Glomerular visceral epithelial cell (primary cell): ENCODE results near the gene SEMA7A.
A peak's percentile ranks its signal among the peaks of the same experiment; 100 is the strongest.

Source experiments
- DNase-seq: peaks from one replicate; pipeline ENCODE4 v3.0.0-alpha.2; 2016; ENCODE audit errors: extremely low spot score

The SEMA7A gene

DNA sequence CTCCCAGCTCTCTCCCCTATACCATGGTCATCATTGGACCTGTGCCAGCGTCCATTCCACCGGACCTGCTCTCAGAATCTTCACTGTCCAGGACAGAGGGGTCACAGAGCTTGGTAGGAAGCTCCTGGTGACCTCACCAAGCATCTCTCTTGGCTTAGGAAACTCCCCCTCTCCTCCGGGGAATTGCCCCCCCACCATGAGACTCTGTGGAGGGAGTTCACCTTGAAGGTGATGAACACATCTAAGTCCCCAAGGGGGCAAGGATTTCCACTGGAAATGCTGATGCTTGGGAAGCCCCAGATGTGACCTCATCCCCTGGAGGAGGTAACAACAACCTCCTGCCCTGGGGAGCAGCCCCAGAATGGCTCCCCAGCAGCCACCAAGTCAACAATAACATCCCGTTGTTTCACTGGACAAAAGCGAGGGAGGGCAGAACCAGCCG, 3.2 kb downstream of the SEMA7A start:
- DNase-seq = peak; percentile 53

DNA sequence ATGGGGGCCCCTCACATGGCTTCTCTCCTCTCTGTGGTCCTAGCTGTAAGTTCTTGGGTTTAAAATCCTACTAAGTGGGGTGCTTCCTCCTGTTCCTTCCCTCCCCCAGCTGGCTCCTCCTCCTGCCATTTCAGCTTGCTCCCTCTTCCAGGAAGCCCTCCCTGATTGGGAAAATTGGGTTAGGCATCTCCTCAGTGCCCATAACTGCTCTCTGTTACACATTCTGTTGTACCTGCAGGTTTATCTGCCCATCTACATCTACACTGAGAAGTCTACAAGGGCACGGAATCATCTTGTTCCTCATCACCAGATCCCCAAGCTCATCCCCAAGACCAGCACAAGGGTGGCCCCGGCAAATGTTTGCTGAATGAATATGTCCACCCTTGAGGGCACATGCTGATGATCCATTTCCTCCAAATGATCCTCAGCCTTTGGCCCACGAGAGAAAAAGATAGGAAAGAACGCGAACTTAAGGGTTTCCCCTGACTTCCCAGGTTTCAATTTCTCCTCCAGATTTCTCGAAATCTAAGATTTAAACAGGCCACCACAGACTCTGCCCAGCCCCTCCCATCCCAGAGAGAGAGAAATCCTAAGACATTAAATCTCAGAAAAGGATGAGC, 3.9 kb downstream of the SEMA7A start:
- DNase-seq = no peak

DNA sequence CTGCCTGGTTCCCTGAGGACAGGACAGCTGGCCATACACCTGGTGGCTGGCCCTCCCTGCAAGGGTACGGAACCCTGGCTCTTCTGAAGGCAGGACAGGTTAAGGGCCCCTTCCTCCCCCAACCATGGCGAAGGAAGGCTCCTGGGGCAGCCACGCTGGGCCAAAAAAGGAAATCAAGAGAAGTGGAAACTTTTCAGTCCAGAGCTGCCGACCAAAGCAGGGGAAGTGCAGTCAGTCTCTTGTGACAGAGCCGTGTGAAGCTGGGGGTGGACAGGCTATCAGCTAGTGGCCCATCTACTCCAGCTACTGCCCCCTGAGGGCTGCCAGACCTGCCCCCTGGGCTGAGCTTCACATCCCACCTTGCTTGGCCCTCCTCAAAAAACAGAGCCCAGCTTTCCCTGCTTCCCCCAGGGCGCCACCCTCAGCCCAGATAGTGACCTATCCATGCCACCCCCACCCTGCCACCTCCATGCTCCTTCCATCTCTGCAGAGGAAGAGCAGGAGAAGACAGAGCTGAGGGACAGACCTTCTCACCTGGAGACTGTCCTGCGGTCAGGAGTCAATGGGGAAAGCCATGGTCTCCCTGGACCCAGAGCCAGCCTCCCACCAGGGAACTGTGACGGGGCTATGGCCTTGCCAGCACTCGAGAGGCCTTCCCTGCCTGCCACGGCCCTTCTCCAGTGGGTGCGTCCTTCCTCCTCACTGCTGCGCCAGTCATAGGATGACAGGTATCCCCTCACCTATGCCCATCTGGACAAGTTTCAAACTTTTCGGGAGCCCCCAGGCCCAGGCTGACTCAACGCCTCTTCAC, 4.6 kb downstream of the SEMA7A start:
- no peak for DNase-seq

GRCh38 chr15:74428442-74428787, 5.3 kb downstream of the SEMA7A start:
- DNase-seq = no peak

GRCh38 chr15:74427607-74428441, 5.9 kb downstream of the SEMA7A start:
- DNase-seq = no peak

GRCh38 chr15:74426404-74427281, 7.1 kb downstream of the SEMA7A start:
- DNase-seq = no peak

DNA sequence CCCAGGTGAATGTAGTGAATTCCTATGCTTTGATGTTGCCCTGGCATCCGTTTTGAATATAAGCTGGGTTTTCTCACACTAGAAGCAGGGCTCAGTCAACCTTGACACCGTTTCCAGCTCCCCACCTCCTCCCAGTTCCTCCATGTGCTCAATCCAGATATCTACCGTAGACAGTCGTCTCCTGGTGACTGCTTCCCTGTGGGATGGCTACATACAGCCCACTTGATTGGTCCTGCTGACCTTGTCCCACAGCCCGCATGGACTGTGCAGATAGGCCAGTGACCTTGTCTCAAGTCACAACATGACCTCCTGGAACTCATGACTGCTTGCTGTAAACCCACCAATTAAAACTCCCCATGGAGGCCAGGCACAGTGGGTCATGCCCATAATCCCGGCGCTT, 8.1 kb downstream of the SEMA7A start:
- peak; percentile 52 for DNase-seq

- no peak for DNase-seq
Measured at GRCh38 chr15:74424901-74425528, 8.7 kb downstream of the SEMA7A start.

DNA sequence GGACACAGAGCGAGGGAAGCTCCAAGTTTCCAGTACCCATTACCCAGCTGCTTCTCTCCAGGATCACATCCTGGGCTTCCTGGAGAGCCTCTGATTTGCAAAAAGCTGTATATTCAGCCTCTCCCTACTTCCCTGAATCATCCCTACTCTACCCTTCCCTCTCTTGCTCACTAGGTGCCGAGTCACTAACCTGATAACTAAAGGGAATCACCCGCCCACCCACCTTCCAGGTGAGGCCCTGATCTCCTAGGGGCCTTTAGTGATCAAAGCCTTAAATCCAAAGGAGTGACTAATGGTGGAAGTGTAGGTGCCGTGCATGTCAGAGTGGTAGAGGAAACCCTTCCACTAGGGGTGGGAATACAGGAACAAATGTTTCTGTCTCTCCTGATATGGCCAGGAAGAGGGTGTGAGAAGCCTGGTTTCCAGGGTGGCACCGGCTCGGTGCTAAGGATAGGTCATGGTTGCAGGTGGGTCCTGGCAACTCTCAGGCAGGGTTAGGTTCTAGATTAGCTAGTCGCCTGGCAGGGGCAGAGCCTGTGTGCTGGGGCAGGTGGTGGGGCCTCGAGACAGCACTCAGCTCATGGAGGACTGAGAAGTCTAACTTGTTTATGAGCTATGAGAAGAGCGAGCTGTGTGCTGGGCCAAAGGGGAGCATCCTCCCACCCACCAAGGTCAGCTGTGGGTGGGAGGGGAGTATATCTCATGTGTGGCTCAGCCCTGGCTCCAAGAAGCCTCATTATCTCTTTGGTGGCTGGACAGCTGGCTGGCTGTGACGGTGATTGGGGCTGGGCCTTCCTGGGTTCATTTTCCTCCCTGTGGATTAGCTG, 10.1 kb downstream of the SEMA7A start:
- no peak for DNase-seq

DNA sequence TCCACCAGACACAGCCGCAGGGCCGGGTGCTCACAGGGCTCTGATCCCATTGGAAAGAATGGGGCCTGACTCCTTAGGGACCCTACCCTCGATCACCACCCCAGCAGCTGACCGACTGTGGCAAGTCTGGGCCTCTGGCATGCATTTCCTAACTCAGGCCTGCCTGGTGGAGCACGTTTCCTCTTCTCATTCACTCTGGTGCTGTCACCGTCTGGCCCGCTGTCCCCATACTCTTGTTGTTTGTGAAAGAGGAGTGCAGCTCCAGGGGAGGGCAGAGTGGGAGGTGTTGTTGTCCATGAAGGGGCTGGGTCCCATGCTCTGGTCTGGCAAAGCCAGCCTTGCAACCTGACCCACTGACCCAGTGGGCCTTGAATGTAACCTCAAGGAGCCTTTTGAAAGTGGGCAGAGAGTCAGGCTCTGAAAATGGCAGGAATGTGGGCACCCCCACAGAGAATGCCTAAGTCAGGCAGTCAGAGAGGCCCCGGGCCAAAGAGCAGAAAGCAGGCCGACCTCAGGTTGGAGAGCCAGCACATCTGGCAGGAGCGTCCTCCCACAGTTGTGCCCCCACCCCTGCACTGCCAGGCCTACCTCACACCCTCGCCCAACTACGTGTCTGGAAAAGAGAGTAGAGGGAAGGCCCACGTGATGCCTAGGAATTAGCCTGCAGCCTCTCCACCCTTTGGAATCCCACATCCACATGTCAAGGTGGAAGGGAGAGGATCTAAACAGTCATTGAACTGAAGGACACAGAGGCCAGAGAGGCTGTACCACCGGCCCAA, 10.9 kb downstream of the SEMA7A start:
- DNase-seq = peak; percentile 96

GRCh38 chr15:74422265-74422651, 11.5 kb downstream of the SEMA7A start:
- DNase-seq = no peak

DNA sequence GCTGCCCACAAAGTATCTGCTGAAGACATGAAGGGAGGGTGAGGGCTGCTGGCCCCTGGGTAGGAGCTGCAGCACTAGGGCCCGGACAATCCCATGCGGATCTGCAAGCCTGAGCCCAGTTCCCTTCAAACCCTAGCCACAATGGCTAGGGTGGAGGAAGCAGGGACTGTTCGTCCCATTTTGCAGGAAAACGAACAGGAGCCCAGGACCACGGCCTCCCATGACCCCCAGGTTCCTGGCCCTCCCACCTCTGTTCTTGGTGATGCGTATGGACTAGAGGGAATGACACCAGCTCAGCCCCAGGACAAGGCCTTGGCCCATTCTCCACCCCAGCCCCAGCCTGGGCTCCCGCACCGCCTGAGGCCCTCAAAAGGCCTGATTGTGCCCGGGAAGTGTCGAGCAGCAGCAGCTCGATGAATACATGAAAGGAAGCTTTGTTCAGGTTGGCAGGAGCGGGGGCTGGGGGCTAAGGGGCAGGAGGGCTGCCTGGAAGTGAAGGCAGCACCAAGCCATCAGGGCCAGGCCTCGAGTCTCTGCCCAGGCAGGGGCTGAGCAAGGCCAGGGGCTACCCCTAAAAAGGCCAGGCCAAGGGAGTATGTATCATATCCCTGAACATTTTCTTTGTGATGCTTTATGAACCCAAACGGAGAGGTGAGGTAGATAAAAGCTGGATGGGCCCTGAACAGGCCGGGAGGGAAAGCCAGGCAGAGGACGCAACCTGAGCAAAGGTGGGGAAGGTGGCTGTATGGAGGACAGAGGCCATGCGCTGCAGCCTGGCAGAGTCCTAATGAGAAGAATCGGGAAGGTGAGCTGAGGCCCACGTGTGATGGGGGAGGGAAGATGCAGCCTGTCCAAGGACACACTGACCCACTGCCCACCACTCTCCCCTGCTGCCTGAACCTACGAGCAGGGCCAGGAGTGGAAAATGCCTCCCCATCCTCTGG, 12.2 kb downstream of the SEMA7A start:
- no peak for DNase-seq

DNA sequence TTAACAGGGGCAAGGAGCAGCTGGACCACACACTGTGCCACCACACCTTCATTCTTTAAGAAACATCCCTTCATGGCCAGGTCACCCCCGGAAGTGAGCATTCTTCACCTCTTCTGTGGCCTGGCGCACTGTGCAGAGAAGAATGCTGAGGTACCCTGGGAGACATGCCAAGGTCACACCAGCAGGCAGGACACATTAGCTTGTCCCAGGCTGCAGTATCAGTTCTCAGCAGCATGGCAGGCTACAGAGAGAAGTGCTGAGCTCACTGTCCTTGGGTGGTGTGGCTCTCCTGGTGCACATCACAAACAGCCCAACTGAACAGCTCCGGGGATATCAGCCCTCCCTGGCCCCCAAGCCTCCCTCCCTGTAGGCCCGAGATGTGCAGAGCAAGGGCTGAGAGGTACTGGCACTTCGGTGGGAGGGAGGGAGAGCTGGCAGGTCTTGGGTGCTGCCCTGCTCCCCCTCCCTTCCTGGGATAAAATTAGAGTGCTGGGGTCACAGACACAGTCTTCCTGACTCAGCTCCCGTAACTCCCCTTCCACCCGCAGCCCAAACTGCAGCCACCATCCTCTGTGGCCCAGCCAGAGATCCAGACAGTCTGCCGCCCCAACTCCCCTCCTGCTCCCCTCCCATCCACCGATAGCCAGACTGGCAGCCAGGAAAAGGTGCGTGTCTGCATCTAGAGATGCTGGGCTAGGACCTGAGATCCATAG, 13.4 kb downstream of the SEMA7A start:
- peak; percentile 77 for DNase-seq

DNA sequence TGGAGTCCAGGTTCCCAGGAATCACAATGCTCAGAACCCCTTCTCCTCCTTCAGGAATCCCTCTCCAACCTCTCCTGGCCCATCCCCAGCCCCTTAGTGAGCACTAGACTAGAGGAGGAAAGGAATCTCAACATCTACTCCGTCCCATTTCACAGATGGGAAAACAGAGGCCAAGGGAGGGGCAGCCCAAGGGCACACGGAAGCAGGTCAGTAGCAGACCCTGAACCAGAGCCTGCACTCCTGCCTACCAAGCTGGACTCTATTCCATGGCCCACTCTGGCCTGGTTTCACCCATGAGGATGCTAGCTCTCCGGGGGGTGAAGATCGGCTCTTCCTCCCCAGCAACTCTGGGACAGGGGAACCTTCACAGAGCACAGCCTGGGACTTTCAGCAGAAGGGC, 14.3 kb downstream of the SEMA7A start:
- DNase-seq = no peak

GRCh38 chr15:74418575-74419338, 15.0 kb downstream of the SEMA7A start:
- no peak for DNase-seq

GRCh38 chr15:74417670-74418069, 16.1 kb downstream of the SEMA7A start:
- DNase-seq = no peak

GRCh38 chr15:74417225-74417624, 16.5 kb downstream of the SEMA7A start:
- peak; percentile 89 for DNase-seq
